K562 (cell line): ENCODE data around the gene TRAPPC2L. TPM values are rescaled to one million over a fixed set of nuclear protein-coding genes. Genes with fewer than 3 reads are reported as not detected.

Experiments
- ATAC-seq: fragments of 200-7000 bp; cut with Tn5 transposase; 3 replicates; pipeline ENCODE4 v1.9.1; 2020; ENCODE audit warnings: moderate library complexity
- BruUV-seq: library from RNA; stranded (reverse); fragments of 400-500 nt; replicated peaks from 2 replicates; lab custom pipeline; 2021; lab: Mats Ljungman, UMichigan
- CTCF ChIA-PET: fragments of 300-600 bp; formaldehyde crosslinking; extraction: SDS; loops from one replicate; lab custom pipeline; 2021; ENCODE audit warnings: low intra/inter-chr PET ratio; lab: Yijun Ruan, JAX
- POLR2A ChIA-PET: fragments of 300-600, 350-650 bp; sonication (Branson Sonifier 250); formaldehyde crosslinking; extraction: SDS; loops from one replicate; lab custom pipeline; 2021; ENCODE audit warnings: antibody characterized with exemption, inconsistent platforms; lab: Yijun Ruan, JAX
- DNase-seq, 4 experiments: peaks; one replicate each; pipeline versions ENCODE4 v3.0.0 to v3.0.0-alpha.2; 2011 to 2018; ENCODE audit warnings: low spot score in 3 of 4, mixed read lengths in 3 of 4; ENCODE audit errors: extremely low read depth in 1 of 4
- FAIRE-seq: peaks from 2 replicates; lab custom pipeline; 2011; peaks lifted over from hg19 to GRCh38; lab: Jason Lieb, UNC
- H2AFZ ChIP-seq: 2 replicates; pipeline ENCODE4 v1.6.0; 2011; ENCODE audit warnings: low read depth, low read length, control low read depth, inconsistent platforms
- H3K27ac ChIP-seq: fragments of 200-600 bp; 3 replicates; pipeline ENCODE4 v1.8.0; 2011; ENCODE audit warnings: low read depth, mild to moderate bottlenecking, control low read depth, inconsistent platforms, low read length, moderate library complexity, mixed read lengths; ENCODE audit errors: extremely low read depth
- H3K27me3 ChIP-seq, 2 experiments: fragments of 300-600 bp in 1 of 2; 2 replicates in 1 of 2; 3 replicates in 1 of 2; pipeline versions ENCODE4 v1.6.0 to v1.8.0; 2011; ENCODE audit warnings: inconsistent platforms in 2 of 2, low read length in 2 of 2, mild to moderate bottlenecking in 1 of 2, mixed read lengths in 1 of 2, moderate library complexity in 1 of 2; ENCODE audit not compliant: control insufficient read depth in 2 of 2, insufficient read depth in 2 of 2
- H3K36me3 ChIP-seq: fragments of 300-600 bp; 3 replicates; pipeline ENCODE4 v1.8.0; 2011; ENCODE audit warnings: mild to moderate bottlenecking, low read length, inconsistent platforms; ENCODE audit not compliant: control insufficient read depth, insufficient read depth
- H3K4me1 ChIP-seq, 2 experiments: fragments of 200-600 bp in 1 of 2; replicated peaks in 1 of 2; 2 replicates in 1 of 2; 3 replicates in 1 of 2; pipeline versions ENCODE4 v1.5.1 to v1.8.0; 2011; ENCODE audit warnings: inconsistent platforms in 2 of 2, low read length in 2 of 2, mild to moderate bottlenecking in 1 of 2, mixed read lengths in 1 of 2, moderate library complexity in 1 of 2; ENCODE audit not compliant: control insufficient read depth in 2 of 2, insufficient read depth in 2 of 2
- H3K4me2 ChIP-seq: 2 replicates; pipeline ENCODE4 v1.6.1; 2011; ENCODE audit warnings: low read length, control low read depth, inconsistent platforms, mixed read lengths; ENCODE audit not compliant: insufficient read depth
- H3K4me3 ChIP-seq: fragments of 200-600 bp; sonication (generic), shearing (Covaris generic); 2 replicates; pipeline ENCODE4 v1.5.1; 2016; ENCODE audit warnings: control low read depth, inconsistent platforms
- H3K79me2 ChIP-seq: fragments of 200-600 bp; 3 replicates; pipeline ENCODE4 v1.8.0; 2011; ENCODE audit warnings: low read length, inconsistent platforms; ENCODE audit not compliant: control insufficient read depth, insufficient read depth
- H3K9ac ChIP-seq, 2 experiments: 2 replicates each; pipeline versions ENCODE4 v1.6.0 to v1.6.1; 2011; ENCODE audit warnings: low read depth in 2 of 2, low read length in 2 of 2, control low read depth in 1 of 2, inconsistent platforms in 1 of 2, mild to moderate bottlenecking in 1 of 2, mixed read lengths in 1 of 2; ENCODE audit not compliant: insufficient read depth in 1 of 2
- H3K9me1 ChIP-seq: one replicate; pipeline ENCODE4 v1.6.0; 2011; ENCODE audit warnings: inconsistent platforms, mild to moderate bottlenecking, low read length, moderate library complexity; ENCODE audit not compliant: control insufficient read depth, insufficient read depth
- H3K9me3 ChIP-seq: replicated peaks from 2 replicates; pipeline ENCODE4 v1.5.1; 2011; ENCODE audit warnings: low read depth, low read length, inconsistent platforms; ENCODE audit not compliant: control insufficient read depth, insufficient read depth
- H4K20me1 ChIP-seq: replicated peaks from 2 replicates; pipeline ENCODE4 v1.6.1; 2011; ENCODE audit warnings: low read length, inconsistent platforms, mixed read lengths; ENCODE audit not compliant: control insufficient read depth, insufficient read depth
- ARHGAP35 ChIP-seq: fragments of 450-650 bp; IDR thresholded peaks from 2 replicates; pipeline ENCODE4 v1.6.1; 2018; ENCODE audit not compliant: partially characterized antibody
- CAMTA2 ChIP-seq: fragments of 250-450 bp; sonication (Bioruptor Pico); conservative IDR thresholded peaks from 2 replicates; pipeline ENCODE4 v1.5.1; 2022
- HES1 ChIP-seq: fragments of 450-650 bp; IDR thresholded peaks from 2 replicates; pipeline ENCODE4 v1.6.1; 2016; ENCODE audit warnings: low read depth, mild to moderate bottlenecking, moderate library complexity
- LARP7 ChIP-seq: fragments of 450-650 bp; IDR thresholded peaks from 2 replicates; pipeline ENCODE4 v1.6.1; 2016
- PTTG1 ChIP-seq: fragments of 450-650 bp; IDR thresholded peaks from 2 replicates; pipeline ENCODE4 v1.6.1; 2016; ENCODE audit warnings: low read depth, mild to moderate bottlenecking, missing genetic modification characterization, missing compliant biosample characterization
- SPI1 ChIP-seq: IDR thresholded peaks from 2 replicates; pipeline ENCODE4 v1.6.1; 2011; ENCODE audit warnings: low read depth, low read length, control low read depth, borderline replicate concordance
- TAF9B ChIP-seq: fragments of 450-650 bp; IDR thresholded peaks from 2 replicates; pipeline ENCODE4 v1.6.1; 2018; ENCODE audit warnings: mild to moderate bottlenecking; ENCODE audit not compliant: partially characterized antibody
- TEAD2 ChIP-seq: fragments of 450-650 bp; IDR thresholded peaks from 2 replicates; pipeline ENCODE4 v1.6.1; 2016; ENCODE audit warnings: missing genetic modification characterization, control low read depth, missing compliant biosample characterization
- YBX1 ChIP-seq: fragments of 450-650 bp; IDR thresholded peaks from 2 replicates; pipeline ENCODE4 v1.7.1; 2016; ENCODE audit warnings: mild to moderate bottlenecking
- ZNF311 ChIP-seq: fragments of 250-450 bp; sonication (Bioruptor Pico); IDR thresholded peaks from 2 replicates; pipeline ENCODE4 v1.4.0; 2020; ENCODE audit warnings: mild to moderate bottlenecking, moderate library complexity
- ZNF561 ChIP-seq: fragments of 450-650 bp; formaldehyde crosslinking; conservative IDR thresholded peaks from 2 replicates; pipeline ENCODE4 v1.4.0; 2020; ENCODE audit warnings: mild to moderate bottlenecking, moderate library complexity
- WGBS: fragments of 100-300 bp; shearing (Covaris generic); methylation state at CpG from one replicate; pipeline ENCODE4 v1.1.6; 2016; ENCODE audit warnings: low coverage, mixed read lengths; ENCODE audit not compliant: insufficient coverage; ENCODE audit errors: missing lambda C conversion rate; 5-methylcytosine and 5-hydroxymethylcytosine counted together
- in situ Hi-C: fragments of 300-500 bp; cut with MboI; formaldehyde crosslinking; loops from 4 replicates; pipeline ENCODE4 v1.15.0; 2018; ENCODE audit warnings: inconsistent platforms, mixed read lengths
- intact Hi-C: fragments of 100-400 bp; cut with micrococcal nuclease; formaldehyde crosslinking; loops from 2 replicates; pipeline ENCODE4 v1.14.2; 2022
- polyA plus RNA-seq, 8 experiments: library from polyadenylated mRNA; depleted of rRNA in 4 of 8; stranded (reverse) in 5 of 8; unstranded in 3 of 8; fragments of >200 nt; fragmentation: Nextera tagmentation in 2 of 8; fragmentation: Illumina TruSeq in 1 of 8; extraction: Ambion mirVana in 2 of 8; extraction: Trizol in 1 of 8; gene quantifications; 2 replicates each; pipeline versions ENCODE4 v1.2.1 to v1.2.3, GENCODE V29; 2011 to 2014; ENCODE audit warnings: inconsistent platforms in 1 of 8, missing spikeins in 1 of 8
- total RNA-seq, 7 experiments: library from RNA; depleted of rRNA in 6 of 7; stranded (reverse); fragments of >200 nt in 6 of 7; fragmentation: Illumina TruSeq in 2 of 7; extraction: Trizol in 2 of 7; gene quantifications; 2 replicates each; pipeline versions ENCODE4 v1.2.1 to v1.2.3, GENCODE V29; 2011 to 2021; ENCODE audit warnings: low replicate concordance in 1 of 7

Gene TRAPPC2L
- total and polyA plus RNA-seq, 9 of the 15 experiments (the other 6 are each of a cell fraction or from before 2014, with no cell fraction given): 60.4 to 398 (median 97.5) TPM

DNA sequence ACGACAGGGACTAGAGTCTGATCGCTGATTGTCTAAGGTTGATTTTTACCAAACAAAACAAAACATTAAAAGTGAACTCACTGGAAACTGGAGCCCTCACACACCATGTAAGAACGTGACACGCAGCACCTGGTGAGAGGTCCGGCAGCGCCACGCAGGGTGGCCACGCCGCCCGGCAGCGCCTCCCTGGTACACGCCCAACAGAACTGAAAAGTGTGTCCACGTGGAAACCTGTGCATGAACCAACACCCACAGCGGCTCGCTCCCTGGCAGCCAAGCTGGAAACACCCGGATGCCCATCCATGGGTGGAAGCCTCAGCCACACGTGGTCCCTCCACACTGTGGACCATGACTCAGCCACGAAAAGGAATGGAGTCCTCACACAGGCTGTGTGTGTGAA lies 9.3 kb upstream of the TRAPPC2L start:
- H3K36me3 ChIP-seq: no peaks in the 10 kb centered on the region
- WGBS: 80% methylated on average over 16 of the region's 18 CpGs

GRCh38 chr16:88848557-88848956 lies 8.4 kb upstream of the TRAPPC2L start:
- H3K4me2 ChIP-seq: no peak overlapping the region
- peaks cover 0 to 25% of the 10 kb centered on the region in 2 experiments; a peak in 3 of 5 replicates for H3K4me1 ChIP-seq
- no peaks in the 10 kb centered on the region for H3K9me3 ChIP-seq
- ATAC-seq (no peak), FAIRE-seq (no peak)
- H3K27me3 ChIP-seq: no peaks in the 10 kb centered on the region
- H3K4me3 ChIP-seq: no peak overlapping the region
- in situ Hi-C loops: no loop called here
- no peak overlapping the region for H3K27ac ChIP-seq
- peak overlapping the region in 1 of 2 experiments; percentile 52; a peak in 1 of 4 replicates for H3K9ac ChIP-seq
- BruUV-seq: no TSS peak
- H3K9me1 ChIP-seq: no peaks in the 10 kb centered on the region
- no peak overlapping the region for H2AFZ ChIP-seq
- CTCF ChIA-PET: interaction anchor here (0.6 kb wide), 1 partner anchor 187 kb away, joined by 3 read pairs; no protein-coding TSS in a partner anchor
- H3K36me3 ChIP-seq: no peaks in the 10 kb centered on the region
- no peaks in the 10 kb centered on the region for H3K79me2 ChIP-seq
- intact Hi-C loops: no loop called here
- 0 out of 2 replicates have a peak, but pooled peaks have one; percentile 21 for TF ChIP-seq SPI1
- TF ChIP-seq CAMTA2: no peak
- no peak for TF ChIP-seq PTTG1
- TF ChIP-seq, all 486 proteins: peak for 1
- POLR2A ChIA-PET: no interaction called here
- 77% methylated on average over 14 of the region's 21 CpGs for WGBS
- no peak for DNase-seq
- H4K20me1 ChIP-seq: no peaks in the 10 kb centered on the region

More for the DNA sequence above, 9.3 kb upstream of the TRAPPC2L start:
- CTCF ChIA-PET: interaction anchor here (0.6 kb wide), 1 partner anchor 188 kb away, joined by 3 read pairs; no protein-coding TSS in a partner anchor
- Histone ChIP-seq H4K20me1 (no peaks in the 10 kb centered on the region), H3K9me3 (no peaks in the 10 kb centered on the region), H3K9ac (peak overlapping the region in 1 of 2 experiments; percentile 35; a peak in 1 of 4 replicates)
- in situ Hi-C loops: no loop called here
- TF ChIP-seq ARHGAP35 (no peak), TAF9B (no peak), ZNF311 (no peak), YBX1 (no peak), ZNF561 (CRISPR knock-in tag) (no peak), LARP7 (no peak), TEAD2 (tag) (no peak), HES1 (no peak)
- TF ChIP-seq, all 486 proteins: peak for 0
- Histone ChIP-seq H3K4me3 (no peak overlapping the region), H3K27me3 (no peaks in the 10 kb centered on the region), H3K4me2 (no peak overlapping the region), H3K79me2 (no peaks in the 10 kb centered on the region), H2AFZ (no peak overlapping the region), H3K9me1 (no peaks in the 10 kb centered on the region), H3K27ac (no peak overlapping the region), H3K4me1 (peaks cover 0 to 30% of the 10 kb centered on the region in 2 experiments; a peak in 2 of 5 replicates)
- POLR2A ChIA-PET: interaction anchor here (0.7 kb wide), 1 partner anchor 8 kb away, joined by 3 read pairs; no protein-coding TSS in a partner anchor
- no peak for ATAC-seq
- FAIRE-seq: no peak
- no peak for DNase-seq
- no TSS peak for BruUV-seq
- intact Hi-C loops: no loop called here
